Stimulated activated CD4-positive, alpha-beta T cell treated with anti-CD3 and anti-CD28 coated beads, Interleukin-15, amount 100 ng/mL, for 24 hours (primary cell): ENCODE results near the gene YY1AP1.
"Not testable (repeated sequence)": the region's sequence is repeated elsewhere in the genome, so short reads cannot be mapped to it uniquely, and the experiment has no call there.

Experiments
- DNase-seq: peaks from one replicate; pipeline ENCODE4 v3.0.0-alpha.2; 2020

The YY1AP1 gene

GRCh38 chr1:155643230-155643629 is 45.3 kb downstream of the YY1AP1 start:
- DNase-seq, result no peak

GRCh38 chr1:155642559-155643180 is 45.9 kb downstream of the YY1AP1 start:
- DNase-seq, result not testable (repeated sequence)

- DNase-seq, result no peak
Measured at GRCh38 chr1:155640367-155640766, 48.2 kb downstream of the YY1AP1 start.

- no peak for DNase-seq
Measured at GRCh38 chr1:155636397-155637153, 52.0 kb downstream of the YY1AP1 start.

GRCh38 chr1:155626428-155626827 is 62.1 kb downstream of the YY1AP1 start:
- not testable (repeated sequence) for DNase-seq

- DNase-seq, result no peak
Measured at GRCh38 chr1:155623357-155623756, 65.2 kb downstream of the YY1AP1 start.

GRCh38 chr1:155622191-155622590 is 66.4 kb downstream of the YY1AP1 start:
- DNase-seq, result no peak

GRCh38 chr1:155613226-155613625 is 75.3 kb downstream of the YY1AP1 start:
- not testable (repeated sequence) for DNase-seq

GRCh38 chr1:155610257-155610647 is 78.3 kb downstream of the YY1AP1 start:
- not testable (repeated sequence) for DNase-seq

- peak; percentile 100 for DNase-seq
Measured at GRCh38 chr1:155609515-155610256, 78.9 kb downstream of the YY1AP1 start, which contains the start of gene MSTO1. MSTO1 (plus strand) TSS chr1:155610218; CDS start chr1:155610249, 31 bp downstream.
